IPS DF 6.9 (cell line): ENCODE data around the gene ASB6.
"Not testable (repeated sequence)": the region's sequence is repeated elsewhere in the genome, so short reads cannot be mapped to it uniquely, and the experiment has no call there.

Experiments used
- DNase-seq: peaks from one replicate; pipeline ENCODE4 v3.0.0-alpha.2; 2013; ENCODE audit warnings: low read depth, low spot score
- H3K27ac ChIP-seq: one replicate; pipeline ENCODE4 v1.5.1; 2013; ENCODE audit warnings: low read length, control low read depth
- H3K27me3 ChIP-seq: 2 replicates; pipeline ENCODE4 v1.6.1; 2013; ENCODE audit warnings: mild to moderate bottlenecking, low read length; ENCODE audit not compliant: control insufficient read depth, insufficient read depth
- H3K36me3 ChIP-seq: 2 replicates; pipeline ENCODE4 v1.6.1; 2013; ENCODE audit warnings: low read length; ENCODE audit not compliant: control insufficient read depth, insufficient read depth
- H3K4me1 ChIP-seq: 2 replicates; pipeline ENCODE4 v1.6.1; 2013; ENCODE audit warnings: low read length; ENCODE audit not compliant: control insufficient read depth, insufficient read depth
- H3K4me3 ChIP-seq: 2 replicates; pipeline ENCODE4 v1.5.1; 2013; ENCODE audit warnings: mild to moderate bottlenecking, low read length
- H3K9me3 ChIP-seq: 2 replicates; pipeline ENCODE4 v1.6.1; 2013; ENCODE audit warnings: low read length, inconsistent platforms; ENCODE audit not compliant: control insufficient read depth, insufficient read depth
- WGBS: extraction: QIAGEN DNeasy Blood & Tissue Kit; methylation state at CpG from one replicate; pipeline ENCODE4 v1.1.7; 2013; ENCODE audit warnings: mixed read lengths, missing lambda C conversion rate; ENCODE audit not compliant: insufficient read length, insufficient coverage; 5-methylcytosine and 5-hydroxymethylcytosine counted together

ASB6 gene

DNA sequence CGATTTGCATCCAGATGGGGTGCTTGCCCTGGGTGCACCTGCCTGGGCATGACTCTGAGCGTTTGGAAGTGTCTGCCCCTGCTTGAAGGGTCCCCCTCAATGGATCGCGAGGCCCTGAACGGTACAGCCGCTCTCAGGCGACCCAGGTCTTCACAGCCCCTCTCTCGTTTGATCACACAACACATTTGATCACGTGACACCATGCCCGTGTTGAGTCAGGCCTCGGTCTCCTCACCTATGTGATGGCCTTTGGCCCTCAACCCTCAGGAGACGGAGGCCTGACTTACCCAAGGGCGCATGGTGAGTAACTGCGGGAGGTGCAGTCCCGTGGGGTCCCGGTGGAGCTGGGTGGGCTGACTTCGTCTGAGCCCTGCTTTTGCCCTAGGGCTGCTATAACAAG lies 3.0 kb upstream of the ASB6 start:
- Histone ChIP-seq H3K27ac (no peak overlapping the region), H3K4me3 (no peak overlapping the region), H3K36me3 (no peaks in the 10 kb centered on the region), H3K4me1 (peaks cover 2% of the 10 kb centered on the region; the same call in 1 of the 2 replicates), H3K9me3 (no peaks in the 10 kb centered on the region), H3K27me3 (no peaks in the 10 kb centered on the region)
- no CpG with 5 or more reads among the region's 17 CpGs for WGBS
- no peak for DNase-seq

DNA sequence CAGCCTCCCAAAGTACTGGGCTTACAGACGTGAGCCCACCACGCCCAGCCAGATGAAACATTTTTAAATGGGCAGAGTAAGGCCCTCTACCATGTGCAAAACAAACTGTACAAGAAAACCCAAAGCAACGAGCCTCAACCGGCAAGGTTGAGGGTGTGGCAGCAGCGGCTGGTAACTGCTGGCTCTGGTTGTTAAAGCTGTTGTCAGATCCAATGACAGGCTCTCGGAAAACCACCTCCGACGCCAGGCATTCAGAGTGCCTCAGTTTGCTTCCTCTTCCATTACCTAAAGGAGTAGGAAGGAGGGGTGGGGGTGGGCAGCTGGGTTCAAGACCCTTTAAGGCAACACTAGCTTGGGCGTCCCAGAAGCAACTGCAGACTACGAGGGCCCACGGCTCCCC lies 2.4 kb upstream of the ASB6 start:
- no CpG with 5 or more reads among the region's 11 CpGs for WGBS
- Histone ChIP-seq H3K4me3 (no peak overlapping the region), H3K27ac (no peak overlapping the region), H3K4me1 (peaks cover 2% of the 10 kb centered on the region; the same call in 1 of the 2 replicates), H3K36me3 (no peaks in the 10 kb centered on the region; the same call in 1 of the 2 replicates), H3K9me3 (no peaks in the 10 kb centered on the region), H3K27me3 (no peaks in the 10 kb centered on the region)
- DNase-seq = no peak

DNA sequence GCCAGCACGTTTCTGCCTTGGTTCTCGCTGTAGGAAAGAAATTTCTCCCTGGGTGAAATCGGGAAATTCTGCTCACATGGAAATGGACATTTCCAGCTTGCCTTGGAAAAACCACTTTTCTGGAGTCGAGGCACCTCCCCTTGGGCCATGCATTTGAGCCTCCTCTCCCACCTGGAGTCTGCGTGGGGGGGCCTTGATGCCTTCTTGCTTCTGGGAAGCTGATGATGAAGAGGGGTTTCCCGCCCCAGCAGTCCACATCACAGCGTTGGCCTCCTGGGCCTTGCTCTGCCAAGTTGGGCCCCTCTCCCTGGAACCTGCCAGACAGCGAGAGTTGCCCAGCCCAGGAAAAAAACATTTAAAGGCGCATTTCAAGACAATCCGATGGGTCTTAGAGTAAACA lies 1.8 kb upstream of the ASB6 start:
- H3K4me3 ChIP-seq = no peak overlapping the region
- H3K36me3 ChIP-seq = peaks cover 5% of the 10 kb centered on the region; the same call in 1 of the 2 replicates
- no peak overlapping the region for H3K27ac ChIP-seq
- H3K27me3 ChIP-seq = no peaks in the 10 kb centered on the region
- peaks cover 2% of the 10 kb centered on the region; the same call in 1 of the 2 replicates for H3K4me1 ChIP-seq
- no peak for DNase-seq
- no CpG with 5 or more reads among the region's 10 CpGs for WGBS
- H3K9me3 ChIP-seq = no peaks in the 10 kb centered on the region

DNA sequence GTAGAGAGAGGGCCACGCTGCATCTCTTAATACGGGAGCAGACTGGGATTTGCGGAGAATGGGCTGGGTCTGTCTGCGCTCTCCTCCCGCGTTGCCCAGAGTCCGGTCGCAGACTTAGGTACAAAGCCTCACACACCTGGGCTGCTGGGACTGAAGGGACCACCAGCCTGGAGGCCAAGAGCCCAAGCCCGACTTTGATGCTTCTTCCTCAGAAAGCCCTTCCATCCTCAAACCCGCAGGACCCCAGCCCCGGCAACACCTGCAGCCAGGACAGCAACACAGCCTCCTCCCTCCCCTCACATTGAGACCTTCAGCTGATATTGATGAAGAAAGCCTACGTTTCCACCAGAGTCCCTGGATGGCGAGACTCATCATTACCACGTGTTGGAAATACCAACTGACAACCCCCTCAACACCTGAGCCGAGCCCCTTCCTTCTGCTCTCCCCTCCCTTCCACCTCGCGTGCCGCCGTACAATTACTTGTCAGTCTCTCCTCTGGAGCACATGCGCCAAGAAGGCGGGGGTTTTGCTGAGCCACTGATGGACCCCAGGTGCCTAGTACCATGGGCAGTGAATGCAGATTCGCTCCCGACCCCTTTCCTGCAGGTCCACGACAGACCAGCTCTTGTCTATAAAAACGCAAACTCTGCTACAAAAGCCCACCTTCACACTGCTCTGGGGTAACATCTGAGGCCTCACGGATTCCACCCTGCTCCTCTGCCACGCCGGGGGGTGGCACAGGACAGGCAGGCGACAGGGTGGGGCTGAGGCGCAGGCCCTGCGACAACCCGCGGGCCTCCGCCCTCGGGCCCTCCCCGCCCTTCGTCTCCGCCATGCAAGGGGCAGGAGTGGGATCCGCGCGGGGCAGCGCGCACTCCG lies 841 bp downstream of the ASB6 start:
- Histone ChIP-seq H3K4me1 (peaks cover 2% of the 10 kb centered on the region; the same call in 1 of the 2 replicates), H3K9me3 (no peaks in the 10 kb centered on the region), H3K27me3 (no peaks in the 10 kb centered on the region), H3K27ac (no peak overlapping the region), H3K4me3 (peak overlapping the region; percentile 89), H3K36me3 (peaks cover 15% of the 10 kb centered on the region; the same call in 1 of the 2 replicates)
- WGBS = no CpG with 5 or more reads among the region's 44 CpGs
- DNase-seq = no peak

DNA sequence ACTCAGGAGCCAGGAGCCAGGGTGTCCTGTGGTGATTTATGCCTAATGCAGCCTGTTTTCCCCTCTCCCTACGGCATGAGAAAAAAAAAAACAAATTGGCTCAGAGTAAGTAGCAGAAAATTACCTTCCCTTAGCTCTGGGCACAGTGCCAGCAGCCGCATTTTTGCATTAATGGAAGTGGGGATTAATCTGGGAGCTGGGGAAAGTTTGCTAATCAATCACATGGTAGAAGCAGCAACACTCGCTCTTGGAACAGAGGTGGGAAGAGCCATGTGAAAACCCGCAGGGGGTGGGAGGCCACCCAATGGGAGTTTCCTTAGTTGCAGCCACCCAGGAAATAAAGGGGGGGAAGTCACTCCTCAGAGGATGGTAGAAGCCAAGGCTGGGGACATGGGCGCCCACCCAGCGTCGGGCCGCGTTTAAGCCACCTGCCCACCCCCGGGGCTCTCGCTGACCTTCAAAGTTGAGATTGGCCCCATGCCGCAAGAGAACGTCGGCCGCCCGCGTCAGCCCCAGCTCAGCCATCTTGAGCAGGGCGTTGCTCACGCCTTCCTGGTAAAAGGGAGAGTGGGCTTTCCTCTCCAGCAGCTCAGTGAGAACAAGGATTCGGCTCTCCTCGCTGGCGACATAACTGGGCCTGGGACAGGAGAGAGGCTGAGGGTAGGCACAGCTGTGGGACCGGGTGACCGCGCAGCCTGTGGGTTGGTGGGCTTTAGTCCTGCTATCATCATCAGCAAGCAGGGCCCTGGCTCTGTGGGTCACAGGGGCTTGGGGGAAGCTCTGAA lies 1.7 kb downstream of the ASB6 start:
- H3K4me3 ChIP-seq = no peak overlapping the region
- no CpG with 5 or more reads among the region's 25 CpGs for WGBS
- H3K9me3 ChIP-seq = no peaks in the 10 kb centered on the region
- no peak overlapping the region for H3K27ac ChIP-seq
- H3K27me3 ChIP-seq = no peaks in the 10 kb centered on the region
- no peak for DNase-seq
- peaks cover 21% of the 10 kb centered on the region for H3K36me3 ChIP-seq
- H3K4me1 ChIP-seq = peaks cover 2% of the 10 kb centered on the region; the same call in 1 of the 2 replicates

DNA sequence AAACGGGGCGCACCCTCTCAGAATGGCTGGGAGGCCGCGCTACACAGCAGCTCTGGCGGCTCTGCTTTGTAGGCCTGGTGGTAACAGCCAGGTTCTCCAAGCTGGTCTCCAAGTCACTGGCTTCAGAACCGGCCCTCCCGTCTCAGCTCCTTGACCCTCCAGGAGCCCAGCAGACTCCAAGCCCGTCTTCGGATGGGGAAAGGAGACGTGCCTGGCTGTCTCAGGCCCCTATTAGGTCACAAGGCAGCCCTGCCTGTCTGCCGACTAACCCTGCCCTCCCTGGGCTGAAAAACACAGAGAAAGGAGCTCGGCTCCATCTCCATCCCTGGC lies 2.2 kb downstream of the ASB6 start:
- peaks cover 26% of the 10 kb centered on the region for H3K36me3 ChIP-seq
- no CpG with 5 or more reads among the region's 12 CpGs for WGBS

DNA sequence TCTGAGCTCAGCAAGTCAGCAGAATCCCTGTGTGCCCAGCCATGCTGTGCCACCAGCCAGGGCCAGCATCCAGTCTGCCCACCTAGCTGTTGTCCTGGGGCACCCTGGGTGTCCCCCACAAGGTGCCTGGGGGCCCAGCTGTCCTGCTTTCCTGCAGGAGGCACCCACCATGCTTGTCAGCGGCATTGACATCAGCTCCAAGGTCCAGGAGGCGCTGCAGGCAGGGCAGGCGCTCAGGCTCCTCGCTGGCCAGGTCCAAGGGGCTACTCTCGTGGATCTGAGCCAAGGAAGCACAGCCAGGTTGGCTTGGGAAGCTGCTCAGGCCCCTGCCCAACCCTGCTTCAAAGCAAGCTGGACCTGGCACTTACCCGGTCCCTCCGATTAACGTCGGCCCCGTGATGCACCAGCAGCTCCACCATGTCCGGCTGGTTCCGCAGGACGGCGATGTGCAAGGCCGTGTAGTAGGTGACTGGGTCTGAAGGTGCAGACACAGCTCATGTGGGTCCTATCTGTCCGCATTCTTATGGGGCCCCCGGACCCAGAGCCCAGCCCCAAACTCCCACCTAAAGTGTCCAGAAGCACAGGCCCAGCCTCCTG lies 2.8 kb downstream of the ASB6 start:
- H3K27me3 ChIP-seq = no peaks in the 10 kb centered on the region
- no peak overlapping the region for H3K4me3 ChIP-seq
- WGBS = no CpG with 5 or more reads among the region's 17 CpGs
- no peaks in the 10 kb centered on the region for H3K9me3 ChIP-seq
- H3K4me1 ChIP-seq = peaks cover 2% of the 10 kb centered on the region; the same call in 1 of the 2 replicates
- DNase-seq = no peak
- H3K27ac ChIP-seq = no peak overlapping the region
- H3K36me3 ChIP-seq = peaks cover 31% of the 10 kb centered on the region

More for the DNA sequence above, 2.2 kb downstream of the ASB6 start:
- Histone ChIP-seq H3K27ac (no peak overlapping the region), H3K9me3 (no peaks in the 10 kb centered on the region), H3K4me3 (no peak overlapping the region), H3K4me1 (peaks cover 2% of the 10 kb centered on the region; the same call in 1 of the 2 replicates), H3K27me3 (no peaks in the 10 kb centered on the region)
- no peak for DNase-seq

DNA sequence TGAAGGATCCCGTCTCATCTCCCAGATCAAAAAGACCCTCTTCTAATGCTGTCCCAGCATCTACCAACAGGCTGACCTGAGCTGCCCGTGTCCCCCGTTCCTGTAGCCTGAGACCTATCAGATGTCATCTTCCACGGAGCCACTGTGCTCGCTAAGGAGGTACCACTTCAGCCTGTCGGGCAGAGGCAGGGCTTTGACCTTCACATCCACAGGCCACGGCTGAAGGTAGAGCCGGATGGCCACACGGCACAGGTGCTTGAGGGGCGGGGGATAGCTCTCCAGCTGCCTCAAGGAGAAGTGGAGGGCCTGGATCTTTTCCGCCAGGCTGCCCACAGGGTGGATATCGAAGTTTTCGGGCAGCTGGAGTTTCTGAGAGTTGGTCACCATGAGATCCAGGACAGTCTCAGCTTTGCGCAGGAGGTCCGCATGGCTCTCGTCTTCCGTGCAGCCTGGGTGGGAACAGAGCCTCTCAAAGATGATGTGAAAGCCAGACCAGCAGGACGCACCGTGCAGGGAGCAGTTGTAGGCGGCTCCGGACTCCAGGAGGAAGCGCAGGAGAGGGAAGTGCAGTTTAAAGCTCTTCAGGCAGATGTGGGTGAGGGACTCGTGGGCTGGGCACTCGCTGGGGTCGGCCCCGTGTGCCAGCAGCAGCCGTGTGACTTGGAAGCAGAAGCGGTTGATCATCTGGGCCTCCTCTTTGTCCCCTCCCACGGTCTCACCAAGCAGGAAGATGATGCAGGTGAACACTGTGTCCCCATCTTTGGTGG lies 4.1 kb downstream of the ASB6 start:
- H3K4me1 ChIP-seq = peaks cover 2% of the 10 kb centered on the region; the same call in 1 of the 2 replicates
- no peak for DNase-seq
- WGBS = no CpG with 5 or more reads among the region's 29 CpGs
- H3K36me3 ChIP-seq = peaks cover 41% of the 10 kb centered on the region
- no peaks in the 10 kb centered on the region for H3K27me3 ChIP-seq
- H3K9me3 ChIP-seq = no peaks in the 10 kb centered on the region
- H3K27ac ChIP-seq = no peak overlapping the region
- no peak overlapping the region for H3K4me3 ChIP-seq

DNA sequence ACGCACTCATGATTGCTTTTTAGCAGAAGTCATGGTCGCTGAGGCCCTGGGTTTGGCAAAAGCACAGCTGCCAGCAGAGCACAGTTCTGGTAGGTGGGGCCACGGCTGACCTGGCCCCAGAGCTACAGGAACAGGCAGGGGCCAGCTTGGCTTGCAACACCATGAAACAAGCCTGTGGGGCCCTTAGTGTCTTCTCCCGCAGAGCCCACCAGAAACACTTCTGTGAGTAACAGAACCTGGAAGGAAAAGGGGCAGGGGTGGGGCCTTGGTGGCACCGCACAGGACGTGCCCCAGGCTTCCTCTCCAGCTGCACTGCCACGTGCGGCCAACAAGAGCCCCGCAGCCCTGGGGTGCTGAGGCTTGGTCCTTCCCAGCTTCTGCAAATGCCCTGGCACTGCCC lies 4.8 kb downstream of the ASB6 start:
- Histone ChIP-seq H3K36me3 (peaks cover 45% of the 10 kb centered on the region), H3K4me1 (peaks cover 2% of the 10 kb centered on the region; the same call in 1 of the 2 replicates), H3K27ac (no peak overlapping the region), H3K9me3 (no peaks in the 10 kb centered on the region), H3K27me3 (no peaks in the 10 kb centered on the region), H3K4me3 (no peak overlapping the region)
- no CpG with 5 or more reads among the region's 9 CpGs for WGBS
- no peak for DNase-seq

DNA sequence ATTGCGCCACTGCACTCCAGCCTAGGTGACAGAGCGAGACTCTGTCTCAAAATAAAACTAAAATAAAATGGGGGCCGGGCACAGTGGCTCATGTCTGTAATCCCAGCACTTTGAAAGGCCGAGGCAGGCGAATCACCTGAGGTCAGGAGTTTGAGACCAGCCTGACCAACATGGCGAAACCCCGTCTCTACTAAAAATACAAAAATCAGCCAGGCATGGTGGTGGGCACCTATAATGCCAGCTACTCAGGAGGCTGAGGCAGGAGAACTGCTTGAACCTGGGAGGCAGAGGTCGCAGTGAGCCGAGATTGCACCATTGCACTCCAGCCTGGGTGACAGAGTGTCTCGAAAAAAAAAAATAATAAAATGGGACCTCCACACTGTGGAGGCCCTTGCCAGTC lies 5.6 kb downstream of the ASB6 start:
- H3K36me3 ChIP-seq = peaks cover 45% of the 10 kb centered on the region
- not testable (repeated sequence) for H3K4me1 ChIP-seq
- no CpG with 5 or more reads among the region's 10 CpGs for WGBS

More for the DNA sequence above, 5.6 kb downstream of the ASB6 start:
- not testable (repeated sequence) for H3K27ac ChIP-seq, DNase-seq, H3K4me3 ChIP-seq, H3K27me3 ChIP-seq, H3K9me3 ChIP-seq
